Stimulated activated naive B cell treated with anti-CD40 and anti-IgM and Interleukin-4, amounts not matched to agents 10 μg/mL and 1 μg/mL and 100 μg/mL, for 72 hours (primary cell): ENCODE results near the gene ZNF559.
"Not testable (repeated sequence)": the region's sequence is repeated elsewhere in the genome, so short reads cannot be mapped to it uniquely, and the experiment has no call there.

Experiments
- ATAC-seq, 2 donors: fragments of 150-1000 bp; cut with Tn5 transposase; replicated peaks; 2 replicates each; pipeline ENCODE4 v1.10.0; 2021; ENCODE audit warnings: moderate library complexity in 1 of 2
- DNase-seq: peaks from one replicate; pipeline ENCODE4 v3.0.0; 2021
- H3K27ac Mint-ChIP-seq: one replicate; pipeline ENCODE4 v1.8.0; 2022; ENCODE audit warnings: mild to moderate bottlenecking, mixed read lengths
- H3K27me3 Mint-ChIP-seq, 2 donors: one replicate each; pipeline ENCODE4 v1.8.0; 2022; ENCODE audit warnings: mixed read lengths in 2 of 2
- H3K36me3 Mint-ChIP-seq, 2 donors: one replicate each; pipeline ENCODE4 v1.8.0; 2022; ENCODE audit warnings: mixed read lengths in 2 of 2, mild to moderate bottlenecking in 1 of 2
- H3K4me1 Mint-ChIP-seq, 2 donors: one replicate each; pipeline ENCODE4 v1.8.0; 2022; ENCODE audit warnings: mixed read lengths in 2 of 2, mild to moderate bottlenecking in 1 of 2
- H3K4me3 Mint-ChIP-seq, 2 donors: one replicate each; pipeline ENCODE4 v1.8.0; 2022; ENCODE audit warnings: mild to moderate bottlenecking in 2 of 2, mixed read lengths in 2 of 2, moderate library complexity in 1 of 2
- H3K9me3 Mint-ChIP-seq, 2 donors: one replicate each; pipeline ENCODE4 v1.8.0; 2022; ENCODE audit warnings: mixed read lengths in 2 of 2, mild to moderate bottlenecking in 1 of 2

ZNF559 gene

GRCh38 chr19:9323919-9324583 lies at the start of gene ZNF559:
Gene ZNF559, plus strand, starts transcription at chr19:9324179. Its CDS starts 14,371 bp downstream, at chr19:9338550.
- DNase-seq (peak; percentile 95), ATAC-seq (peak; percentile 97)
- Mint-ChIP-seq H3K4me3 (peak within 1 kb of the TSS; percentile 88 to 96), H3K9me3 (peaks cover 0 to 12% of the 10 kb centered on the region in 2 donors), H3K27me3 (no peaks in the 10 kb centered on the region), H3K4me1 (peaks cover 5 to 14% of the 10 kb centered on the region in 2 donors), H3K36me3 (peaks cover 31 to 42% of the 10 kb centered on the region in 2 donors), H3K27ac (peak within 1 kb of the TSS; percentile 99)

- not testable (repeated sequence) for H3K27ac Mint-ChIP-seq, H3K4me1 Mint-ChIP-seq, ATAC-seq
- H3K9me3 Mint-ChIP-seq = peaks cover 10 to 23% of the 10 kb centered on the region in 2 donors
- peaks cover 24 to 47% of the 10 kb centered on the region in 2 donors for H3K27me3 Mint-ChIP-seq
- DNase-seq = peak; percentile 4
- peaks cover 5 to 12% of the 10 kb centered on the region in 2 donors for H3K36me3 Mint-ChIP-seq
- H3K4me3 Mint-ChIP-seq = peak overlapping the region; percentile 55 to 86
These were observed 40.5 kb upstream of the ZNF559 start for GRCh38 chr19:9283485-9283884.

- peaks cover 21 to 28% of the 10 kb centered on the region in 2 donors for H3K9me3 Mint-ChIP-seq
- ATAC-seq (no peak), DNase-seq (no peak)
- H3K36me3 Mint-ChIP-seq = peaks cover 47% of the 10 kb centered on the region in 2 donors
- no peak overlapping the region for H3K4me3 Mint-ChIP-seq
- H3K27me3 Mint-ChIP-seq = peaks cover 0 to 2% of the 10 kb centered on the region in 2 donors
- no peak overlapping the region for H3K27ac Mint-ChIP-seq
- no peaks in the 10 kb centered on the region for H3K4me1 Mint-ChIP-seq
These were observed 34.6 kb upstream of the ZNF559 start for GRCh38 chr19:9289231-9289884.

GRCh38 chr19:9295411-9295849 lies 28.5 kb upstream of the ZNF559 start:
- Mint-ChIP-seq H3K4me1 (no peaks in the 10 kb centered on the region), H3K36me3 (peaks cover 75 to 83% of the 10 kb centered on the region in 2 donors), H3K27ac (no peak overlapping the region), H3K9me3 (peaks cover 34 to 36% of the 10 kb centered on the region in 2 donors), H3K4me3 (no peak overlapping the region), H3K27me3 (no peaks in the 10 kb centered on the region)
- ATAC-seq = no peak
- DNase-seq = no peak

GRCh38 chr19:9296336-9296735 lies 27.6 kb upstream of the ZNF559 start:
- no peak for DNase-seq
- no peaks in the 10 kb centered on the region for H3K4me1 Mint-ChIP-seq
- no peak overlapping the region for H3K27ac Mint-ChIP-seq
- no peak for ATAC-seq
- peaks cover 40% of the 10 kb centered on the region in 2 donors for H3K9me3 Mint-ChIP-seq
- H3K4me3 Mint-ChIP-seq = no peak overlapping the region
- H3K27me3 Mint-ChIP-seq = no peaks in the 10 kb centered on the region
- H3K36me3 Mint-ChIP-seq = peaks cover 80 to 88% of the 10 kb centered on the region in 2 donors

GRCh38 chr19:9306443-9306842 lies 17.5 kb upstream of the ZNF559 start:
- ATAC-seq (no peak), DNase-seq (no peak)
- H3K4me3 Mint-ChIP-seq = no peak overlapping the region
- peaks cover 7 to 19% of the 10 kb centered on the region in 2 donors for H3K4me1 Mint-ChIP-seq
- H3K27me3 Mint-ChIP-seq = no peaks in the 10 kb centered on the region
- no peak overlapping the region for H3K27ac Mint-ChIP-seq
- peaks cover 6 to 7% of the 10 kb centered on the region in 2 donors for H3K9me3 Mint-ChIP-seq
- H3K36me3 Mint-ChIP-seq = peaks cover 39 to 47% of the 10 kb centered on the region in 2 donors

- no peaks in the 10 kb centered on the region for H3K27me3 Mint-ChIP-seq
- peaks cover 0 to 2% of the 10 kb centered on the region in 2 donors for H3K9me3 Mint-ChIP-seq
- ATAC-seq = no peak
- DNase-seq = no peak
- H3K4me3 Mint-ChIP-seq = peak overlapping the region; percentile 92 to 93
- H3K27ac Mint-ChIP-seq = no peak overlapping the region
- peaks cover 23 to 30% of the 10 kb centered on the region in 2 donors for H3K36me3 Mint-ChIP-seq
- peaks cover 7 to 19% of the 10 kb centered on the region in 2 donors for H3K4me1 Mint-ChIP-seq
These were observed 15.7 kb upstream of the ZNF559 start for GRCh38 chr19:9308091-9308770.

- Mint-ChIP-seq H3K27me3 (peaks cover 0 to 5% of the 10 kb centered on the region in 2 donors), H3K4me1 (peaks cover 7 to 19% of the 10 kb centered on the region in 2 donors), H3K27ac (peak within 1 kb of the TSS; percentile 96), H3K9me3 (peaks cover 0 to 3% of the 10 kb centered on the region in 2 donors), H3K4me3 (peak within 1 kb of the TSS; percentile 92 to 93), H3K36me3 (peaks cover 12 to 19% of the 10 kb centered on the region in 2 donors)
- DNase-seq = peak; percentile 97
- ATAC-seq = peak; percentile 89 to 91
These were observed 14.6 kb upstream of the ZNF559 start, which contains the start of gene ZNF699 for GRCh38 chr19:9309139-9309973. Gene ZNF699, minus strand, starts transcription at chr19:9309838. Its CDS starts 4,719 bp downstream, at chr19:9305119.

- Mint-ChIP-seq H3K4me3 (peak overlapping the region; percentile 92 to 93), H3K36me3 (peaks cover 5 to 14% of the 10 kb centered on the region in 2 donors), H3K27me3 (peaks cover 2 to 6% of the 10 kb centered on the region in 2 donors), H3K4me1 (peaks cover 7 to 19% of the 10 kb centered on the region in 2 donors), H3K27ac (peak overlapping the region; percentile 96), H3K9me3 (peaks cover 2 to 5% of the 10 kb centered on the region in 2 donors)
- ATAC-seq (peak; percentile 76), DNase-seq (no peak)
These were observed 14.0 kb upstream of the ZNF559 start for GRCh38 chr19:9309974-9310446.

GRCh38 chr19:9313756-9314155 lies 10.2 kb upstream of the ZNF559 start:
- no peak for DNase-seq
- H3K27ac Mint-ChIP-seq = no peak overlapping the region
- H3K4me1 Mint-ChIP-seq = peaks cover 6% of the 10 kb centered on the region in 2 donors
- ATAC-seq = no peak
- peaks cover 12 to 15% of the 10 kb centered on the region in 2 donors for H3K27me3 Mint-ChIP-seq
- peaks cover 0 to 12% of the 10 kb centered on the region in 2 donors for H3K36me3 Mint-ChIP-seq
- no peak overlapping the region for H3K4me3 Mint-ChIP-seq
- peaks cover 9 to 15% of the 10 kb centered on the region in 2 donors for H3K9me3 Mint-ChIP-seq

GRCh38 chr19:9321338-9321737 lies 2.6 kb upstream of the ZNF559 start:
- H3K36me3 Mint-ChIP-seq = peaks cover 14 to 26% of the 10 kb centered on the region in 2 donors
- no peak for DNase-seq
- H3K9me3 Mint-ChIP-seq = peaks cover 0 to 9% of the 10 kb centered on the region in 2 donors
- no peak for ATAC-seq
- H3K27me3 Mint-ChIP-seq = no peaks in the 10 kb centered on the region
- no peak overlapping the region for H3K27ac Mint-ChIP-seq
- H3K4me3 Mint-ChIP-seq = no peak overlapping the region
- H3K4me1 Mint-ChIP-seq = peaks cover 5 to 14% of the 10 kb centered on the region in 2 donors

GRCh38 chr19:9321756-9322155 lies 2.2 kb upstream of the ZNF559 start:
- Mint-ChIP-seq H3K4me1 (peaks cover 5 to 14% of the 10 kb centered on the region in 2 donors), H3K36me3 (peaks cover 14 to 27% of the 10 kb centered on the region in 2 donors)
- not testable (repeated sequence) for H3K27ac Mint-ChIP-seq, H3K27me3 Mint-ChIP-seq, DNase-seq, H3K9me3 Mint-ChIP-seq, H3K4me3 Mint-ChIP-seq, ATAC-seq

GRCh38 chr19:9322201-9322600 lies 1.8 kb upstream of the ZNF559 start:
- Mint-ChIP-seq H3K36me3 (peaks cover 18 to 27% of the 10 kb centered on the region in 2 donors), H3K4me1 (peaks cover 5 to 14% of the 10 kb centered on the region in 2 donors)
- not testable (repeated sequence) for H3K9me3 Mint-ChIP-seq, DNase-seq, H3K4me3 Mint-ChIP-seq, ATAC-seq, H3K27me3 Mint-ChIP-seq, H3K27ac Mint-ChIP-seq
